IMR-90 (cell line): Measurements from ENCODE around the gene TTC39C. TPM values are rescaled to one million over a fixed set of nuclear protein-coding genes. Genes with fewer than 3 reads are reported as not detected.

Experiments
- ATAC-seq: fragments of 200-7000 bp; cut with Tn5 transposase; 2 replicates; pipeline ENCODE4 v1.9.1; 2020; ENCODE audit warnings: low read depth, mild to moderate bottlenecking, moderate library complexity
- BruUV-seq: library from RNA; stranded (reverse); fragments of 400-500 nt; replicated peaks from 2 replicates; lab custom pipeline; 2021; lab: Mats Ljungman, UMichigan
- CTCF ChIA-PET: fragments of 300-600 bp; formaldehyde crosslinking; extraction: SDS; loops from one replicate; lab custom pipeline; 2021; ENCODE audit warnings: antibody characterized with exemption; lab: Yijun Ruan, JAX
- POLR2A ChIA-PET: fragments of 300-600 bp; sonication (Branson Sonifier 250); formaldehyde crosslinking; loops from one replicate; lab custom pipeline; 2022; ENCODE audit warnings: antibody characterized with exemption; ENCODE audit not compliant: unreplicated experiment; lab: Charles Lee
- DNase-seq: peaks from one replicate; pipeline ENCODE4 v3.0.0; 2013
- H2AFZ ChIP-seq: replicated peaks from 2 replicates; pipeline ENCODE3; 2013; ENCODE audit warnings: low read length, mild to moderate bottlenecking; ENCODE audit not compliant: poor library complexity
- H2AK5ac ChIP-seq: 2 replicates; pipeline ENCODE4 v1.6.1; 2013; ENCODE audit warnings: low read depth, low read length, inconsistent platforms
- H2AK9ac ChIP-seq: replicated peaks from 2 replicates; pipeline ENCODE3; 2013; ENCODE audit warnings: mild to moderate bottlenecking, low read depth, low read length, moderate library complexity; ENCODE audit not compliant: poor library complexity
- H2BK120ac ChIP-seq: 2 replicates; pipeline ENCODE4 v1.6.1; 2013; ENCODE audit warnings: low read depth, low read length, inconsistent platforms
- H2BK15ac ChIP-seq: 3 replicates; pipeline ENCODE4 v1.6.1; 2013; ENCODE audit warnings: low read depth, low read length, inconsistent platforms
- H2BK20ac ChIP-seq: 2 replicates; pipeline ENCODE4 v1.6.1; 2013; ENCODE audit warnings: low read depth, mild to moderate bottlenecking, inconsistent platforms, low read length, moderate library complexity
- H2BK5ac ChIP-seq: 2 replicates; pipeline ENCODE4 v1.6.1; 2013; ENCODE audit warnings: mild to moderate bottlenecking, low read depth, low read length, inconsistent platforms; ENCODE audit not compliant: poor library complexity, severe bottlenecking
- H3K14ac ChIP-seq: replicated peaks from 2 replicates; pipeline ENCODE4 v1.6.1; 2013; ENCODE audit warnings: low read depth, low read length, inconsistent platforms
- H3K18ac ChIP-seq: 2 replicates; pipeline ENCODE4 v1.6.1; 2013; ENCODE audit warnings: low read depth, low read length, control low read depth
- H3K23ac ChIP-seq: 2 replicates; pipeline ENCODE4 v1.6.1; 2013; ENCODE audit warnings: low read depth, low read length, inconsistent platforms
- H3K27ac ChIP-seq: 2 replicates; pipeline ENCODE4 v1.5.1; 2013; ENCODE audit warnings: mild to moderate bottlenecking, control low read depth, low read length; ENCODE audit not compliant: insufficient read depth
- H3K27me3 ChIP-seq: 2 replicates; pipeline ENCODE4 v1.6.1; 2013; ENCODE audit warnings: low read length; ENCODE audit not compliant: control insufficient read depth, insufficient read depth
- H3K36me3 ChIP-seq: 2 replicates; pipeline ENCODE4 v1.6.1; 2013; ENCODE audit warnings: low read length, mixed read lengths; ENCODE audit not compliant: control insufficient read depth, insufficient read depth
- H3K4ac ChIP-seq: 2 replicates; pipeline ENCODE4 v1.6.1; 2013; ENCODE audit warnings: low read depth, low read length, inconsistent platforms
- H3K4me1 ChIP-seq: 2 replicates; pipeline ENCODE4 v1.6.1; 2013; ENCODE audit warnings: low read length, mixed read lengths; ENCODE audit not compliant: control insufficient read depth, insufficient read depth
- H3K4me2 ChIP-seq: 2 replicates; pipeline ENCODE4 v1.6.1; 2013; ENCODE audit warnings: low read depth, mild to moderate bottlenecking, control low read depth, low read length, moderate library complexity
- H3K4me3 ChIP-seq: 2 replicates; pipeline ENCODE4 v1.5.1; 2013; ENCODE audit warnings: low read depth, mild to moderate bottlenecking, control low read depth, low read length, moderate library complexity; ENCODE audit not compliant: insufficient read depth
- H3K56ac ChIP-seq: 2 replicates; pipeline ENCODE4 v1.6.1; 2013; ENCODE audit warnings: low read length, inconsistent platforms; ENCODE audit not compliant: insufficient read depth; ENCODE audit errors: extremely low read depth
- H3K79me1 ChIP-seq, 2 experiments: 2 replicates each; pipeline ENCODE4 v1.6.1; 2013; ENCODE audit warnings: low read length in 2 of 2, inconsistent platforms in 1 of 2, low read depth in 1 of 2
- H3K9ac ChIP-seq: 2 replicates; pipeline ENCODE4 v1.6.1; 2013; ENCODE audit warnings: low read depth, low read length, control low read depth
- H3K9me1 ChIP-seq: 2 replicates; pipeline ENCODE4 v1.6.1; 2013; ENCODE audit warnings: low read length, inconsistent platforms; ENCODE audit not compliant: insufficient read depth
- H3K9me3 ChIP-seq: 2 replicates; pipeline ENCODE4 v1.6.1; 2013; ENCODE audit warnings: low read length; ENCODE audit not compliant: control insufficient read depth, insufficient read depth
- H4K20me1 ChIP-seq: 2 replicates; pipeline ENCODE4 v1.6.1; 2013; ENCODE audit warnings: low read length, inconsistent platforms; ENCODE audit not compliant: insufficient read depth
- H4K5ac ChIP-seq: 2 replicates; pipeline ENCODE4 v1.6.1; 2013; ENCODE audit warnings: mild to moderate bottlenecking, low read depth, low read length, control low read depth
- H4K8ac ChIP-seq, 2 experiments: 2 replicates each; pipeline ENCODE4 v1.6.1; 2013; ENCODE audit warnings: low read depth in 2 of 2, low read length in 2 of 2, control low read depth in 1 of 2, inconsistent platforms in 1 of 2
- H4K91ac ChIP-seq: 2 replicates; pipeline ENCODE4 v1.6.1; 2013; ENCODE audit warnings: low read depth, low read length, inconsistent platforms; ENCODE audit not compliant: insufficient read depth
- FOS ChIP-seq: fragments of 150-350 bp; IDR thresholded peaks from 2 replicates; pipeline ENCODE4 v1.6.1; 2016; ENCODE audit warnings: low read depth, low read length
- MAZ ChIP-seq: IDR thresholded peaks from 2 replicates; pipeline ENCODE4 v1.6.1; 2012; ENCODE audit warnings: low read depth, mild to moderate bottlenecking, low read length, improper control_type of control experiment, moderate library complexity, borderline replicate concordance
- POLR2A ChIP-seq: IDR thresholded peaks from 2 replicates; pipeline ENCODE4 v1.6.1; 2012; ENCODE audit warnings: mild to moderate bottlenecking, low read depth, low read length
- WGBS, 2 experiments: methylation state at CpG; one replicate each; pipeline versions ENCODE4 v1.1.5 to v1.1.7; 2013; ENCODE audit warnings: missing lambda C conversion rate in 2 of 2; ENCODE audit not compliant: insufficient read length in 1 of 2; ENCODE audit errors: extremely low coverage in 2 of 2; 5-methylcytosine and 5-hydroxymethylcytosine counted together
- dilution Hi-C: fragments of 300-500 bp; cut with HindIII; formaldehyde crosslinking; loops from one replicate; pipeline ENCODE4 v1.14.3; 2018; ENCODE audit warnings: low sequenced_read_pairs; ENCODE audit not compliant: unreplicated experiment
- in situ Hi-C: fragments of 300-500 bp; cut with MboI; formaldehyde crosslinking; loops from 3 replicates; pipeline ENCODE4 v1.14.3; 2019; ENCODE audit warnings: low sequenced_read_pairs, inconsistent platforms, mixed read lengths
- intact Hi-C: fragments of 100-400 bp; cut with micrococcal nuclease; formaldehyde crosslinking; loops from 2 replicates; pipeline ENCODE4 v1.10.0; 2022
- polyA plus RNA-seq, 3 experiments: library from polyadenylated mRNA; depleted of rRNA; stranded (reverse); fragments of >200 nt; gene quantifications; 2 replicates each; pipeline ENCODE4 v1.2.3, GENCODE V29; 2012; ENCODE audit warnings: low replicate concordance in 1 of 3
- total RNA-seq: library from RNA; depleted of rRNA; stranded (reverse); fragments of >200 nt; gene quantifications from 2 replicates; pipeline ENCODE4 v1.2.3, GENCODE V29; 2012

Gene TTC39C
- total and polyA plus RNA-seq, 2 of the 4 experiments (the other 2 are of a cell fraction): 8.0 to 20.8 TPM

DNA sequence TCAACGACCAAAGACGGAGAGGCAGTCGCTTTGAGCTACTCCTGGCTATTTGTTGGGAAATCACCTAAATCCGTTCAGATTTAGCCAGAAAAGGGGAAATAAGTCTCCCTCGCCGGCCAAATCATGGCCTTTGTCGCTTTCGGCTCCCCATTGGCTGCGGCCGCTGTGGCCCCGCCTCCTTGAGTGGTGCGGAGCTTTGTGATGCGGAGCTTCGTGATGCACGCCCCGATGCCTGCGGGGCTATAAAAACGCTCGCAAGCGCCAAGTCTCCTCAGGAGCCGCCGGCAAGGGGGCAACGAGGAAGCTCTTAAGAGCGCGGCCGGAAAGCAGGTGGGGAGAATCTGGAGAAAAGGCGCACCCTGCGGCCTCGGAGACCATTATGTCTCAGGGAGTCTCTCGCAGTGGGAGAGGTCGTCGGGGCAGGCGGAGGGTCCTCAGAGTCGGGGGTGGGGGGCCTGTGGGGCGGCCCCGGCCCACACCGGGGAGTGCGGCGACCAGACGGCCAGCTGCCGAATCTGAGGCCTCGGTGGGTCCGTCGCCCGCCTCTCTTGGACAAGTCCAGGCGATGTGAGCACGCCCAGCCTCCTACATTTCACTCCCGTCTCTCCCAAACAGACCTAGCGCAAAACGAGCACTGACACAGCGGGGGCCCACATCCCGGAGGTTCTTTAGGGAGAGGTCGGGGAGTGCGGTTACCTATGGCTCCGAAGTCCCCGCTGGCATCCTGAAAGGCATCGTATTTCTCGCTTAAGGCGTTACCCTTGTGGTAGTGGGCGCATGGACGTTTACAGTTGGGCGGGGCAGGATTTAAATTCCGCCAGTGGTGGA lies 124.4 kb downstream of the TTC39C start, which contains the start of gene CABYR:
TSS of gene CABYR (plus strand) at position 274 of the 828 bp plus-strand sequence. CDS start 4,053 bp downstream, outside the sequence.
- DNase-seq: peak; percentile 86
- H4K91ac ChIP-seq: peak within 1 kb of the TSS; percentile 60
- peak; percentile 94 for ATAC-seq
- peak within 1 kb of the TSS; percentile 16; the same call in 1 of the 2 replicates for H4K5ac ChIP-seq
- peak within 1 kb of the TSS; percentile 80 for H3K14ac ChIP-seq
- H4K8ac ChIP-seq: peak within 1 kb of the TSS; percentile 51 to 88; a peak in 3 of 4 replicates
- peak within 1 kb of the TSS; percentile 95 for H2AFZ ChIP-seq
- peak within 1 kb of the TSS; percentile 70 for H3K4me2 ChIP-seq
- dilution Hi-C loops: no loop called here
- H3K27ac ChIP-seq: peak within 1 kb of the TSS; percentile 4
- 0 out of 2 replicates have a peak, but pooled peaks cover 6% of the 10 kb centered on the region for H3K9me1 ChIP-seq
- no peaks in the 10 kb centered on the region for H4K20me1 ChIP-seq
- H2BK5ac ChIP-seq: peak within 1 kb of the TSS; percentile 10
- peaks cover 0 to 6% of the 10 kb centered on the region in 2 experiments; a peak in 1 of 4 replicates for H3K79me1 ChIP-seq
- peak within 1 kb of the TSS; percentile 48; the same call in 1 of the 2 replicates for H2BK120ac ChIP-seq
- H3K36me3 ChIP-seq: no peaks in the 10 kb centered on the region
- WGBS, 2 experiments: 3% methylated on average over 11 of the region's 63 CpGs; no CpG with 5 or more reads in 1 of the 2 experiments
- TF ChIP-seq FOS: no peak
- peak; percentile 99 for TF ChIP-seq POLR2A
- peak; percentile 56; the same call in 1 of the 2 replicates for TF ChIP-seq MAZ
- BruUV-seq: no TSS peak
- in situ Hi-C loops: no loop called here
- CTCF ChIA-PET: interaction anchor here (0.6 kb wide), 1 partner anchor 56 kb away, joined by 3 read pairs; no protein-coding TSS in a partner anchor
- peak within 1 kb of the TSS; percentile 54; the same call in 1 of the 2 replicates for H2AK5ac ChIP-seq
- POLR2A ChIA-PET: interaction anchor here (0.6 to 1.1 kb wide), 6 partner anchors 14 to 521 kb away, joined by 3 to 5 read pairs (median 4); no protein-coding TSS in a partner anchor
- H3K9ac ChIP-seq: peak within 1 kb of the TSS; percentile 32
- no peaks in the 10 kb centered on the region for H3K27me3 ChIP-seq
- peak within 1 kb of the TSS; percentile 80 for H3K4ac ChIP-seq
- intact Hi-C loops: no loop called here
- H2BK20ac ChIP-seq: no peak within 1 kb of the TSS; the same call in 1 of the 2 replicates
- H3K9me3 ChIP-seq: no peaks in the 10 kb centered on the region
- H3K23ac ChIP-seq: peak within 1 kb of the TSS; percentile 83; the same call in 1 of the 2 replicates
- H3K56ac ChIP-seq: peak within 1 kb of the TSS; percentile 43; the same call in 1 of the 2 replicates
- H3K4me3 ChIP-seq: peak within 1 kb of the TSS; percentile 47
- H3K4me1 ChIP-seq: peaks cover 2% of the 10 kb centered on the region
- H2BK15ac ChIP-seq: 0 out of 3 replicates have a peak within 1 kb of the TSS, but pooled peaks have one; percentile 9
- peak within 1 kb of the TSS; percentile 84 for H2AK9ac ChIP-seq
- peak within 1 kb of the TSS; percentile 8; the same call in 1 of the 2 replicates for H3K18ac ChIP-seq
